ENCODE data around the gene SCPEP1. TPM values are rescaled to one million over a fixed set of nuclear protein-coding genes. Genes with fewer than 3 reads are reported as not detected.

SCPEP1 gene
- total and polyA plus RNA-seq, 2 of the 13 experiments (the other 11 are each of a cell fraction or from before 2014, with no cell fraction given): 24.3 to 27.3 TPM

GRCh38 chr17:56976941-56977608 lies 856 bp upstream of the SCPEP1 start (continued):
- TF ChIP-seq, protein P1, sequence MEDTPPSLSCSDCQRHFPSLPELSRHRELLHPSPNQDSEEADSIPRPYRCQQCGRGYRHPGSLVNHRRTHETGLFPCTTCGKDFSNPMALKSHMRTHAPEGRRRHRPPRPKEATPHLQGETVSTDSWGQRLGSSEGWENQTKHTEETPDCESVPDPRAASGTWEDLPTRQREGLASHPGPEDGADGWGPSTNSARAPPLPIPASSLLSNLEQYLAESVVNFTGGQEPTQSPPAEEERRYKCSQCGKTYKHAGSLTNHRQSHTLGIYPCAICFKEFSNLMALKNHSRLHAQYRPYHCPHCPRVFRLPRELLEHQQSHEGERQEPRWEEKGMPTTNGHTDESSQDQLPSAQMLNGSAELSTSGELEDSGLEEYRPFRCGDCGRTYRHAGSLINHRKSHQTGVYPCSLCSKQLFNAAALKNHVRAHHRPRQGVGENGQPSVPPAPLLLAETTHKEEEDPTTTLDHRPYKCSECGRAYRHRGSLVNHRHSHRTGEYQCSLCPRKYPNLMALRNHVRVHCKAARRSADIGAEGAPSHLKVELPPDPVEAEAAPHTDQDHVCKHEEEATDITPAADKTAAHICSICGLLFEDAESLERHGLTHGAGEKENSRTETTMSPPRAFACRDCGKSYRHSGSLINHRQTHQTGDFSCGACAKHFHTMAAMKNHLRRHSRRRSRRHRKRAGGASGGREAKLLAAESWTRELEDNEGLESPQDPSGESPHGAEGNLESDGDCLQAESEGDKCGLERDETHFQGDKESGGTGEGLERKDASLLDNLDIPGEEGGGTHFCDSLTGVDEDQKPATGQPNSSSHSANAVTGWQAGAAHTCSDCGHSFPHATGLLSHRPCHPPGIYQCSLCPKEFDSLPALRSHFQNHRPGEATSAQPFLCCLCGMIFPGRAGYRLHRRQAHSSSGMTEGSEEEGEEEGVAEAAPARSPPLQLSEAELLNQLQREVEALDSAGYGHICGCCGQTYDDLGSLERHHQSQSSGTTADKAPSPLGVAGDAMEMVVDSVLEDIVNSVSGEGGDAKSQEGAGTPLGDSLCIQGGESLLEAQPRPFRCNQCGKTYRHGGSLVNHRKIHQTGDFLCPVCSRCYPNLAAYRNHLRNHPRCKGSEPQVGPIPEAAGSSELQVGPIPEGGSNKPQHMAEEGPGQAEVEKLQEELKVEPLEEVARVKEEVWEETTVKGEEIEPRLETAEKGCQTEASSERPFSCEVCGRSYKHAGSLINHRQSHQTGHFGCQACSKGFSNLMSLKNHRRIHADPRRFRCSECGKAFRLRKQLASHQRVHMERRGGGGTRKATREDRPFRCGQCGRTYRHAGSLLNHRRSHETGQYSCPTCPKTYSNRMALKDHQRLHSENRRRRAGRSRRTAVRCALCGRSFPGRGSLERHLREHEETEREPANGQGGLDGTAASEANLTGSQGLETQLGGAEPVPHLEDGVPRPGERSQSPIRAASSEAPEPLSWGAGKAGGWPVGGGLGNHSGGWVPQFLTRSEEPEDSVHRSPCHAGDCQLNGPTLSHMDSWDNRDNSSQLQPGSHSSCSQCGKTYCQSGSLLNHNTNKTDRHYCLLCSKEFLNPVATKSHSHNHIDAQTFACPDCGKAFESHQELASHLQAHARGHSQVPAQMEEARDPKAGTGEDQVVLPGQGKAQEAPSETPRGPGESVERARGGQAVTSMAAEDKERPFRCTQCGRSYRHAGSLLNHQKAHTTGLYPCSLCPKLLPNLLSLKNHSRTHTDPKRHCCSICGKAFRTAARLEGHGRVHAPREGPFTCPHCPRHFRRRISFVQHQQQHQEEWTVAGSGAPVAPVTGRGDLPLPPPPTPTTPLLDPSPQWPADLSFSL (CRISPR knock-in tag; IDR thresholded peaks at IDR 0.05): peak; percentile 84; the same call in 1 of the 2 replicates
- TF ChIP-seq YY1 (IDR thresholded peaks at IDR 0.05; ENCODE audit: insufficient read depth, insufficient replicate concordance, low read depth, low read length) (peak; percentile 33), TBX3 (IDR thresholded peaks at IDR 0.05; ENCODE audit: borderline replicate concordance) (no peak), NFAT5 (CRISPR knock-in tag; IDR thresholded peaks at IDR 0.05) (no peak), ATF4 (CRISPR knock-in tag; IDR thresholded peaks at IDR 0.05) (no peak), RFX1 (IDR thresholded peaks at IDR 0.05) (no peak), TCF7L2 (IDR thresholded peaks at IDR 0.05; ENCODE audit: low read depth, low read length) (no peak), GTF2F1 (IDR thresholded peaks at IDR 0.05; ENCODE audit: low read length) (no peak), ZBTB20 (CRISPR knock-in tag; IDR thresholded peaks at IDR 0.05; ENCODE audit: borderline replicate concordance, low read depth) (no peak), SRF (IDR thresholded peaks at IDR 0.05; ENCODE audit: low read depth, low read length) (peak; percentile 88), RFXAP (CRISPR knock-in tag; IDR thresholded peaks at IDR 0.05; ENCODE audit: borderline replicate concordance) (no peak), ARNT2 (CRISPR knock-in tag; IDR thresholded peaks at IDR 0.05; ENCODE audit: low read depth) (no peak), KDM6A (CRISPR knock-in tag; IDR thresholded peaks at IDR 0.05; ENCODE audit: low read depth) (no peak), GPN1 (CRISPR knock-in tag; IDR thresholded peaks at IDR 0.05; ENCODE audit: borderline replicate concordance) (no peak), NFE2L1 (CRISPR knock-in tag; IDR thresholded peaks at IDR 0.05; ENCODE audit: borderline replicate concordance) (no peak)
- TF ChIP-seq, protein P2, sequence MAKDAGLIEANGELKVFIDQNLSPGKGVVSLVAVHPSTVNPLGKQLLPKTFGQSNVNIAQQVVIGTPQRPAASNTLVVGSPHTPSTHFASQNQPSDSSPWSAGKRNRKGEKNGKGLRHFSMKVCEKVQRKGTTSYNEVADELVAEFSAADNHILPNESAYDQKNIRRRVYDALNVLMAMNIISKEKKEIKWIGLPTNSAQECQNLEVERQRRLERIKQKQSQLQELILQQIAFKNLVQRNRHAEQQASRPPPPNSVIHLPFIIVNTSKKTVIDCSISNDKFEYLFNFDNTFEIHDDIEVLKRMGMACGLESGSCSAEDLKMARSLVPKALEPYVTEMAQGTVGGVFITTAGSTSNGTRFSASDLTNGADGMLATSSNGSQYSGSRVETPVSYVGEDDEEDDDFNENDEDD (CRISPR knock-in tag; IDR thresholded peaks at IDR 0.05; ENCODE audit: borderline replicate concordance): no peak
